Activated T-cell treated with anti-CD3 and anti-CD28 coated beads for 1 hour (primary cell): ENCODE results near the gene C1orf159.

Experiments
- DNase-seq: peaks from one replicate; pipeline ENCODE4 v3.0.0-alpha.2; 2020; ENCODE audit warnings: low read depth

C1orf159 gene

DNA sequence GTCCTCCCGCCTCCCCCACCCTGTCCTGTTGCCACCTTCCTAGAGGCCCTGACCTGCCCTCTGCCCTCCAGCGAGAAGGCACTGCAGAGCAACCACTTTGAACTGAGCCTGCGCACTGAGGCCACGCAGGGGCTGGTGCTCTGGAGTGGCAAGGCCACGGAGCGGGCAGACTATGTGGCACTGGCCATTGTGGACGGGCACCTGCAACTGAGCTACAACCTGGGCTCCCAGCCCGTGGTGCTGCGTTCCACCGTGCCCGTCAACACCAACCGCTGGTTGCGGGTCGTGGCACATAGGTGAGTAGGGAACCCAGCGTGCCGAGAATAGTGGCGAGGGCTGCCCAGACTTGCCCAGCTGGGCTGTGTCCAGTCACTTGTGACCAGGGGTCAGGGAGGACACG is 62.2 kb downstream of the C1orf159 start:
- DNase-seq: no peak

DNA sequence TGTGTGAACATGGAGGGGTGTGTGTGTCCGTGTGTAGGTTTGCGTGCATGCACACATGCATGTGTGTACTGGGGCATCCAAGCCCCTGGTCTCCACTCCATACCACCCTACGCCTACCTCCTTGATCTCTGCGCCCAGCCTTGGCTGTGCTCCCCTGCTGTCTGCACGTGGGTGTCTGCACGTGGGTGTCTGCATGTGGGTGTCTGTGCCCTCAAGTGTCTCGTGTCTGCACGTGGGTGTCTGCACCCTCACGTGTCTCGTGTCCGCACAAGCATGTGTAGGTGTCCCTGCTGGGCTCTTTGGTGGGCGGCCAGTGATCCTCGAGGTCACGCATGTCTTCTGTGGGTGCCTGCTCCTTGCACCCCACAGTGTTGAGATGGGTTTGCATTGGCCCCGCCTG is 62.9 kb downstream of the C1orf159 start:
- no peak for DNase-seq

DNA sequence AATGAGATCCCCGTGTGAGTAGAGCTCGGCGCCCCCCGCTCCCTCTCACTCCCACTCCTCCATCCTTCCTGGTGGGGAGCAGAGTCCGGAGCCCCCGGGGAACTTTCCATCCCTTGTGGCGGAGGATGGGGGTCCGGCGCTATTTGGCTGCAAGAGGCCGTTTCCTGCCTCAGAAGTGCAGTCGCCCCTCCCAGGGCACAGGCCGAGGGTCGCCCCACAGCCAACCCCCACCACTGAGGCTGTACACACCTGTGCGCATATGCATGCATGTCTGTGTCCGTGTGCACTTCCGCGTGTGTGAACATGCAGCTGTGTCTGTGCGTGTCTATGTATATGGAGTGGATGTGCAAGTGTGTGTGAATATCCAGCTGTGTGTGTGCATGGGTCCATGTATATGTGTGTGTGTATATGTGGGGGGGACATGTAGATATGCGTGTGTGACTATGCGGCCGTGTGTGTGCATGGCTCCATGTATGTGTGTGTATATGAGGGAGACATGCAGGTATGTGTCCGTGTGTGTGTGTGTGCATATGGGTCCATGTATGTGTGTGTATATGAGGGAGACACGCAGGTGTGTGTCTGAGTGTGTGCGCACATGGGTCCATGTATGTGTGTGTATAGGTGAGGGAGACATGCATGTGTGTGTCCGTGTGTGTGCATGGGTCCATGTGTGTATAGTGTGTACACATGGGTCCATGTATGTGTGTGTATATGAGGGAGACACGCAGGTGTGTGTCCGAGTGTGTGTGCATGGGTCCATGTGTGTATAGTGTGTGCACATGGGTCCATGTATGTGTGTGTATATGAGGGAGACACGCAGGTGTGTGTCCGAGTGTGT is 63.7 kb downstream of the C1orf159 start:
- DNase-seq: no peak

DNA sequence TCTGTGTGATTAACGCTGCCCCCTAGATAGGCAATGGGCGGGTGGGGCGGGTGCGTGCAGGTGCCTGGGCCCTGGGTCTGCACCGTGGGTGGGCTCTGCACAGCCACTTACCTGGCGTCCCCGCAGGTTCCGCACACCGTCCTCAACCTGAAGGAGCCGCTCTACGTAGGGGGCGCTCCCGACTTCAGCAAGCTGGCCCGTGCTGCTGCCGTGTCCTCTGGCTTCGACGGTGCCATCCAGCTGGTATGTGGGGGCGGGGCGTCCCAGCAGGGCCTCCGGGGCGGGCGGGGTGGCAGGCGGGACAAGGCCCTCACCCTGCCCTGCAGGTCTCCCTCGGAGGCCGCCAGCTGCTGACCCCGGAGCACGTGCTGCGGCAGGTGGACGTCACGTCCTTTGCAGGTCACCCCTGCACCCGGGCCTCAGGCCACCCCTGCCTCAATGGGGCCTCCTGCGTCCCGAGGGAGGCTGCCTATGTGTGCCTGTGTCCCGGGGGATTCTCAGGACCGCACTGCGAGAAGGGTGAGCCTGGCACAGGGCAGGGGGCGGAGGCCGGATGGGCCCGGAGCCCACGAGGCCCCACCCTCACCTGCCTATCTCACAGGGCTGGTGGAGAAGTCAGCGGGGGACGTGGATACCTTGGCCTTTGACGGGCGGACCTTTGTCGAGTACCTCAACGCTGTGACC is 64.6 kb downstream of the C1orf159 start:
- no peak for DNase-seq

DNA sequence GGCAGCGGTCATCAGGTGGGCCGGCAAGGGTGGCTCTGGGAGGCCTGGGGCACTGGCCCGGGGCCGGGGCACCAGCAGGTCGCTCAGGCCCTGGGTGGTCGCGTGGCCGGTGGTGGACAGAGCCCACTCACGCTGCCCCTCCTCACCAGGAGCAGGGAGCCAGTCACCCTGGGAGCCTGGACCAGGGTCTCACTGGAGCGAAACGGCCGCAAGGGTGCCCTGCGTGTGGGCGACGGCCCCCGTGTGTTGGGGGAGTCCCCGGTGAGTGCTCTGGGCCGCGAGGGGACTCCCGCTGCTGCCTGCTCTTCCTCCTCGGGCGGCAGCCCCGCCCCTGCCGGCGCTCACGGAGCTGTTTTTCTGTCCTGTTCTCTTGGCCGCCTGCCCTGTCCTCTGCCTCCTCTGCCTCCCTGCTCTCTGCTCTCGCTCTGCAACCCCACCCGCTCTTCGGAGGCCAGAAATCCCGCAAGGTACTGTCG is 65.3 kb downstream of the C1orf159 start:
- no peak for DNase-seq

DNA sequence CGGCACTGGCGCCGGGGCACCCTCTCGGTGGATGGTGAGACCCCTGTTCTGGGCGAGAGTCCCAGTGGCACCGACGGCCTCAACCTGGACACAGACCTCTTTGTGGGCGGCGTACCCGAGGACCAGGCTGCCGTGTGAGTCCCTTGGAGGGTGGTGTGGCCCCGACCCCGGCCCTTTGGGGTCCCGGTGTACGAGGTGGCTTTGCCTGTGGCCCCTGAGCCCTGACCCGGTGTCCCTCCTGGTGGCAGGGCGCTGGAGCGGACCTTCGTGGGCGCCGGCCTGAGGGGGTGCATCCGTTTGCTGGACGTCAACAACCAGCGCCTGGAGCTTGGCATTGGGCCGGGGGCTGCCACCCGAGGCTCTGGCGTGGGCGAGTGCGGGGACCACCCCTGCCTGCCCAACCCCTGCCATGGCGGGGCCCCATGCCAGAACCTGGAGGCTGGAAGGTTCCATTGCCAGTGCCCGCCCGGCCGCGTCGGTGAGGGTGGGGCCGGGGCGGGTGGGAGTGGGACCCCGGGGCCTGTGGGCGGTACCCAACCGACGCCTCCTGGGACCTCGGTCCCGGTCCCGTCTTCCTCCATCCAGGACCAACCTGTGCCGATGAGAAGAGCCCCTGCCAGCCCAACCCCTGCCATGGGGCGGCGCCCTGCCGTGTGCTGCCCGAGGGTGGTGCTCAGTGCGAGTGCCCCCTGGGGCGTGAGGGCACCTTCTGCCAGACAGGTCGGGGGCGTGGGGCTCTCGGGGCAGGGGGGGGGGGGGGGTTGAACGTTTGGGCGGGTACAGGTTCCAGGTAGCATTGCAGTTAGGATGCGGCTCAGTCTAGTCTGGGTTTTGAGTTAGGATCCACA is 66.3 kb downstream of the C1orf159 start:
- DNase-seq: no peak

DNA sequence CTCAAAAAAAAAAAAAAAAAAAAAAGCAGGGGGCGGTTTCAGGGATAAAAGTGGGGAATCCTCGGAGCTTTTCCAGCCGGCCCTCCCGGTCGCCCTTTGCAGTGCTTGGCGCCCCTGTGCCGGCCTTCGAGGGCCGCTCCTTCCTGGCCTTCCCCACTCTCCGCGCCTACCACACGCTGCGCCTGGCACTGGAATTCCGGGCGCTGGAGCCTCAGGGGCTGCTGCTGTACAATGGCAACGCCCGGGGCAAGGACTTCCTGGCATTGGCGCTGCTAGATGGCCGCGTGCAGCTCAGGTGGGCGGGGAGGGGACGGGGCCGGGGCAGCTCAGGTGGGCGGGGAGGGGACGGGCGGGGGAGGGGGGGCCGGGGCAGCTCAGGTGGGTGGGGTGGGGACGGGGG is 67.1 kb downstream of the C1orf159 start:
- no peak for DNase-seq

DNA sequence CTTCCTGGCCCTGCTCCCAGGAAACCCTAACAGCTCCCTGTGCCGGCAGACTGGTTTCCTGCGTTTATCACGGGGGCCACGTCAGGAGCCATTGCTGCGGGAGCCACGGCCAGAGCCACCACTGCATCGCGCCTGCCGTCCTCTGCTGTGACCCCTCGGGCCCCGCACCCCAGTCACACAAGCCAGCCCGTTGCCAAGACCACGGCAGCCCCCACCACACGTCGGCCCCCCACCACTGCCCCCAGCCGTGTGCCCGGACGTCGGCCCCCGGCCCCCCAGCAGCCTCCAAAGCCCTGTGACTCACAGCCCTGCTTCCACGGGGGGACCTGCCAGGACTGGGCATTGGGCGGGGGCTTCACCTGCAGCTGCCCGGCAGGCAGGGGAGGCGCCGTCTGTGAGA is 67.9 kb downstream of the C1orf159 start:
- DNase-seq: no peak

DNA sequence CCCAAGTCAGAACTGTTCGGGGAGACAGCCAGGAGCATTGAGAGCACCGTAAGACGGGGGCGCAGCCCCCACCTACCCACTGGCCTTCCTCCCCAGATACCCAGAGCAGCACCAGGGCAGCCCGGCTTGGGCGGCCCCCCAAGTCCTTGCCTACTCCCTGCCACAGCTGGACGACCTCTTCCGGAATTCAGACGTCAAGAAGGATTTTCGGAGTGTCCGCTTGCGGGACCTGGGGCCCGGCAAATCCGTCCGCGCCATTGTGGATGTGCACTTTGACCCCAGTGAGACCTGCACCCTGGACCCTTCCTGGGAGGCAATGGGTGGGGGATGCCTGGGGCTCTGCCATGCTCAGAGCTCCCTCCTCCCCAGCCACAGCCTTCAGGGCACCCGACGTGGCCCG is 68.5 kb downstream of the C1orf159 start:
- DNase-seq: no peak

DNA sequence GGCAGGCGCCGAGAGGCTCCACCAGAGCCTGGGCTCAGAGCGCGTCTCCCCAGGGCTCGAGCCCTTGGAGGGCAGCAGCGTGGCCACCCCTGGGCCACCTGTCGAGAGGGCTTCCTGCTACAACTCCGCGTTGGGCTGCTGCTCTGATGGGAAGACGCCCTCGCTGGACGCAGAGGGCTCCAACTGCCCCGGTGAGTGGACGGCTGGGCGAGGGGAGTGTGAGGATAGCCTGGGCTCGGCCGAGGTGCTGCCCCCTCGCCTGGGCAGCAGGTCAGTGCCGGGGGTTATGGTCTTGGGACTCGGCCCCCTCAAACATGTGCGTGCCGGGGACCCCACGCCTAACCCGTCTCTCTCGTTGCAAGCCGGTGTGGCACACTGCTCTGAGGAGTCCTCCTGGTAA is 69.1 kb downstream of the C1orf159 start:
- DNase-seq: no peak

DNA sequence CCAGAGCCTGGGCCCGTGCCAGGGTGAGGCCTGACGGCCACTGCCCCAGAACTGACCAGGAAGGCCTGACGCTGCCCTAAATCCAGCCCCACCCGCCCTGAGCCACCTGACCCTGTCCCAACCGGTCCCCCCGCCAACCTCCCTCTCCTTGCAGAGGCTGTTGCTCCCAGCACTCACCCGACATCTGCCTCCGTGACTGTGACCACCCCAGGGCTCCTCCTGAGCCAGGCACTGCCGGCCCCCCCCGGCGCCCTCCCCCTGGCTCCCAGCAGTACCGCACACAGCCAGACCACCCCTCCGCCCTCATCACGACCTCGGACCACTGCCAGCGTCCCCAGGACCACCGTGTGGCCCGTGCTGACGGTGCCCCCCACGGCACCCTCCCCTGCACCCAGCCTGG is 69.6 kb downstream of the C1orf159 start:
- no peak for DNase-seq

DNA sequence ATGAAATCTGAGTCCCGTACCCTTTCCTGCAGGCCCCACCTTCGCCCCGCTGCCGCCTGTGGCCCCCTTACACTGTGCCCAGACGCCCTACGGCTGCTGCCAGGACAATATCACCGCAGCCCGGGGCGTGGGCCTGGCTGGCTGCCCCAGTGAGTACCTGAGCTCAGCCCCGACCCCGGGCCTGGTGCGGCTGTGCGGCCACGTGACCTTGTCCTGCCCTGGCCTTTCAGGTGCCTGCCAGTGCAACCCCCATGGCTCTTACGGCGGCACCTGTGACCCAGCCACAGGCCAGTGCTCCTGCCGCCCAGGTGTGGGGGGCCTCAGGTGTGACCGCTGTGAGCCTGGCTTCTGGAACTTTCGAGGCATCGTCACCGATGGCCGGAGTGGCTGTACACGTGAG is 70.8 kb downstream of the C1orf159 start:
- DNase-seq: no peak

DNA sequence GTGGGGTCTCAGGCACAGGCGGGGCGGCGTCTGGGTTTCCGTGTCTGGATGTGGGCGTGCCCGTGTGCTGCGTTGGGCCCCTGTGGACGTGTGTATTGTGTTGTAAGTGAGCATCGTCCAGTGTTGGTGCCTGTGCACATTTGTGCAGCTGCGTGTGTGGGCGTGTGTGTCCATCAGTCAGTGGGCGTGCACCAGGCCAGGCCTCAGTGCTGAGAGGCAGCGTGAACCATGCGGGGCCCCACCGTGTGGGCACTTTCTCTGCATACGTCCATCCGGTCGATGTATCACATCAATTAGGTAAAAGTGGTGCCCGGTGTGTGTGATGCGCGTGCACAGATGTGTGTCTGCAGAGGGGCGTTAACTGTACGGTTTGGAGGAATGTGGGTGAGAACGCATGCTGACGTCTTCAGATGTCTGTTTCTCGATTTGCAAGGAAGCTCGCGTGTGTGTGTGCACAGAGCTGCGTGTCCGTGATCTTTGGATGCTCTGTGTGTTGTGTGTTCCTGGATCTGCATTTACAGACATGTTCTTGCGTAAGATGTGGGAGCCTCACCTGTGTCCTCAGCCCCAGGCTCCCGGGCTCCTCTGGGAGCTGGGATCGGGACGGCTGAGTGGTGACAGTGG is 71.3 kb downstream of the C1orf159 start:
- DNase-seq: no peak

DNA sequence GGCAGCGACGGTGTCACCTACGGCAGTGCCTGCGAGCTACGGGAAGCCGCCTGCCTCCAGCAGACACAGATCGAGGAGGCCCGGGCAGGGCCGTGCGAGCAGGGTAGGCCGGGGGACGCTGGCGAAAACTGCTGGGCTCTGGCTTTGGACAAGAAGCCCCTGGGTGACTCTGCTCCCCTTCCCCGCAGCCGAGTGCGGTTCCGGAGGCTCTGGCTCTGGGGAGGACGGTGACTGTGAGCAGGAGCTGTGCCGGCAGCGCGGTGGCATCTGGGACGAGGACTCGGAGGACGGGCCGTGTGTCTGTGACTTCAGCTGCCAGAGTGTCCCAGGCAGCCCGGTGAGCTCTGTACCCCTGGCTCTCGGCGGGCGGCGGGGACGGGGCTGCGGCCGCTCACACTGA is 72.0 kb downstream of the C1orf159 start:
- no peak for DNase-seq

DNA sequence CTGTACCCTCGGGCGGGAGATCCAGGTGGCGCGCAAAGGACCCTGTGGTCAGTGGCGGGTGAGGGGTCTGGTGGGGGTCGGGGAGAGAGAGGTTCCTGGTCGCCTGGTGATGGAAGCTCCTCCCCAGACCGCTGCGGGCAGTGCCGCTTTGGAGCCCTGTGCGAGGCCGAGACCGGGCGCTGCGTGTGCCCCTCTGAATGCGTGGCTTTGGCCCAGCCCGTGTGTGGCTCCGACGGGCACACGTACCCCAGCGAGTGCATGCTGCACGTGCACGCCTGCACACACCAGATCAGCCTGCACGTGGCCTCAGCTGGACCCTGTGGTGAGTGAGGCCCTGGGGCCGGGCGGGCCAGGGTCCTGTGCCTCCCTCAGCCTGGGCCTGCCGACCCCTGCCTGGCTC is 72.5 kb downstream of the C1orf159 start:
- DNase-seq: no peak

DNA sequence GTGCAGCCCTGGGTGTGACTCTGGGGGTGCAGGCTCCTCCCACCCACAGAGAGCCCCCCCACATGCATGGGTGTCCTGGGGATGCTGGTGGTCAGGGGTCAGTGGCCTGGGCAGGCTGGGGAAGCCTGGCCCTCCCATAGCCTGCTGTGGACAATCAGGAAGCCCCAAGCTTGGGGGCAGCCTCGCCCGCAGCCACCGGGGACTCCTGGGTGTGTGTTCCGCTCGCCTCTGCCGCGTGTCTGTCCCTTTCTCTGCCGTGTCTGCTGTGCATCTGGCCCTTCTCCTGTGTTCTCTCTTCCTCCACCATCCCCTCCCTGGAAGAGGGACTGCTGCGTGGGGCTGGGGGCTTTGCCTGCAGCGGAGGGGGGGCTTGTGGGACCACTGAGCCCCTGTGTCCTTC is 73.1 kb downstream of the C1orf159 start:
- DNase-seq: no peak

DNA sequence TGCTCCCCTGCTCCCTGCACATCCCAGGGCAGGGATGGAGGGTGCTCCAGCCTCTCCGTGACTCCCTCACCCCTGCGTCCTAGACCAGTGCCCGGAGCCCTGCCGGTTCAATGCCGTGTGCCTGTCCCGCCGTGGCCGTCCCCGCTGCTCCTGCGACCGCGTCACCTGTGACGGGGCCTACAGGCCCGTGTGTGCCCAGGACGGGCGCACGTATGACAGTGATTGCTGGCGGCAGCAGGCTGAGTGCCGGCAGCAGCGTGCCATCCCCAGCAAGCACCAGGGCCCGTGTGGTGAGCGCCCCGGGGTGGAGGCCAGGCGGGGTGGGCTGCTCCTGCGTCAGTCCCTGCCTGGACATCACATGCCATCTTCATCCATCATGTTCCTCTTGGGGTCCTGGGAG is 74.0 kb downstream of the C1orf159 start:
- DNase-seq: no peak

DNA sequence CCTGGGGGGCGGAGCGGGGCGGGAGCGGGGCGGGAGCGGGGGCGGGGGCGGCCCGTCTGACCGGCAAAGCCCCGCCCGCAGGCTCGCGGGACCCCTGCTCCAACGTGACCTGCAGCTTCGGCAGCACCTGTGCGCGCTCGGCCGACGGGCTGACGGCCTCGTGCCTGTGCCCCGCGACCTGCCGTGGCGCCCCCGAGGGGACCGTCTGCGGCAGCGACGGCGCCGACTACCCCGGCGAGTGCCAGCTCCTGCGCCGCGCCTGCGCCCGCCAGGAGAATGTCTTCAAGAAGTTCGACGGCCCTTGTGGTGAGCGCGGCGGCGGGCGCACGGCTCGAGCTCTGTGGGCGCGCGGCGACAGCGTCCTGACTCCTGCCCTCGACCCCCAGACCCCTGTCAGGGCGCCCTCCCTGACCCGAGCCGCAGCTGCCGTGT is 74.8 kb downstream of the C1orf159 start:
- no peak for DNase-seq

DNA sequence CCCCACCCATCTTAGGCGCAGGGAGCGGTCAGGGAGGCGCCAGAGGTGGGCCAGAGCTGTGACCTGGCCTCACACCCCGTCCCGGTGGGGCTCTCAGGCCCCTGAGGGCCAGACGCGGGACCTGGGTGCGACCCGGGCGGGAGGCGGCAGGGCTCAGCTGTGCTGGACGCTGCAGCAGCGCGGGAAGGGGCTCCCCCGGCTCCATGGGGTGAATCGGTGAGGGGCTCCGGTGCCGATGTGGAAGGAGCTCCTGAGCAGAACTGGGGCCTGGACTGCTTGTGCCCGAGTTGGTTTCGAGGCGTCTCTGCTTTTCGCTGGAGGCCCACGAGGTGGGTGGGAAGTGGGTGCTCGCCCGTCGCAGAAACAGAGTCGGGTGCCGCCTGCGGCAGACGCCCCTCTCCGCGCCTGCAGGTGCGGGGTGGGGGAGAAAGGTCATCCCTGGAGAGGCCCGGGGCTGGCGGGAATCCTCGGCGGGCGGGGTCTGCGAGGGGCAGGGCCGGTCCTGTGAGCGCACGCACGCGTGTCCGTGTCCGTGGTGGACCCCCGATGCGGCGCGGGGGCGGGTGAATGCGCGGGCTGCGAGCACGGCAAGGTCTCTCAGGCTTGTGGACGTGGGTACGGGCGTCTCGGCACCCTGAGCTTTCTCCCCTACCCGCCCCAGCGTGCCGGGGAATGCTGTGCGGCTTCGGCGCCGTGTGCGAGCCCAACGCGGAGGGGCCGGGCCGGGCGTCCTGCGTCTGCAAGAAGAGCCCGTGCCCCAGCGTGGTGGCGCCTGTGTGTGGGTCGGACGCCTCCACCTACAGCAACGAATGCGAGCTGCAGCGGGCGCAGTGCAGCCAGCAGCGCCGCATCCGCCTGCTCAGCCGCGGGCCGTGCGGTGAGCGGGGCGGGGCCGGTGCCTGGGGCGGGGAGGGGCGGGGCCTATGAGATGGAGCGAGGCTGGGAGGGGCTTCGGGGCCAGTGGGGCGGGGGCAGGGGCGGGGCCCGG is 75.6 kb downstream of the C1orf159 start:
- DNase-seq: peak; percentile 65

DNA sequence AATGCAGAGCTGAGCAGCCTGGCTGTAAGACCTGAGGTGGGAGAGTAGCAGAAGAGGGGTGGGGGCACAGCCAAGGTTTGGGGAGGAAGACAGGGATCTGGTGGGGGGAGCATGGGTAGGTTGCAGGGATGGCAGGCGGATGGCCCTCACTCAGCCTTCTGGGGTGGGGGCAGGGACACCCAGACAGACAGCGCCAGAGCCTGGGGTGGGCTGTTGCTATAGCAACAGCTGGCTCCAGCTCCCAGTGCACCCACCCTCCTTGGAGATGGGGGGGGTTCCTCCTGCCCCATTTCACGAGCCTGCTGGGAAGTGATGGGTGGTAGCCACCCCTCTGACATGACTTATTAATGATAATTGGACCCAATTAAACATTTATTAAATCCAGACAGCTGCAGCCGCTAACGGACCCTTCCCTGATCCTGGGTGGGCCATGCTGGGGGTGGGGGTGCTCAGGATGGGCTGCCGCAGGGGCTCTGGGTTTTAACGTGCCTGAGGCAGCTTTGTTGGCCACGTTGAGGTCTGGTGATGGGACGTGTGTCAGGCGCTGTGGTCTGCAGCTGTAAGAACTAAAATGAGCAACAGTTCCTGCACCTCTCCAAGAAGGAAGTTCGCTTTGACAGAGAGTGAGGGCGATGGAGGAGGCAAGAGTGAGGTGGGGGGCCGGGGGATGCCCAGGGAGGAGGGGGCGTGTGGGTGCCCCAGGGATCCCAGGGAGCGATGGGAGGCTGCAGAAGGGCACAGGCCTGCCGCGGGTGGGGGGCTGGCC is 76.6 kb downstream of the C1orf159 start:
- DNase-seq: no peak
